Measurements from ENCODE around the gene B3GLCT.

Gene B3GLCT

DNA sequence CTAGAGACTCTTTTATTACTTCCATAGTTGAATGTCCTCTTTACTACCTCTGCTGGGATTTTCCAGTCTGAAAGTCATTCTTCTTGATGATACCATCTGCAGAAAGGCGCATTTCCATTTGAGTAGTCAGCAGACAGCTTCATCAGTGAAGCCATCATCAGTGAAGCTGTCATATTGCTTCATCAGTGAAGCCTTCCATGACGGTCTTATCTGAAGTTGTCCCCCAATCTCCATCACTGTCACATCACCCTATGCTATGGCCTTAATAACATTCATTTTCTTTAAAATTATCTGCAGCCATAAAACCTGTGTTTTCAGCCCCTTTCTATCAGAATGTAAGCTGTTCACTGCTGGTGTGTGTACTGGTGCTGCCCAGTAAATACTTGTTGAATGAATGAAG, 151.6 kb downstream of the B3GLCT start:
- no peak for DNase-seq (ENCODE audit: low read depth)

DNA sequence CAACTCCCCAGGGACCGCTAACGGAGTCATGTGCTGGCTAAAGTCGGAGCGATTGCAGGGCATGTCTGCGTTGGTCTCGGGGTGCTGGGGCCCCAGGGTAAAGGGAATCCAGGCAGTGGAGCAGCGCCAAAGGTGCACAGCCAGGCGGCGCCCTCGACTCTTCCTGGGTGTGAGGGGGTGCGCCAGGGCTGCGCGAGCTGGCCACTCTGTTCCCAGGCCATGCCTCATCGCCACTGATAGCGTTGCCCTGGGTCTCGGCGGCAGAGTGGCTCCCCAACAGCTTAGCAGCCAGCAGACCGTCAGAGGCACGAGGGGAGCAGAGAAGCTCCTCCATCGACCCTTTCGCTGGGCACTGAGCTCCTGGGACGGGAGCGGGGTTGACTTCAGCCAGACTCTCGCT, 152.7 kb downstream of the B3GLCT start:
- DNase-seq (ENCODE audit: low read depth): no peak

DNA sequence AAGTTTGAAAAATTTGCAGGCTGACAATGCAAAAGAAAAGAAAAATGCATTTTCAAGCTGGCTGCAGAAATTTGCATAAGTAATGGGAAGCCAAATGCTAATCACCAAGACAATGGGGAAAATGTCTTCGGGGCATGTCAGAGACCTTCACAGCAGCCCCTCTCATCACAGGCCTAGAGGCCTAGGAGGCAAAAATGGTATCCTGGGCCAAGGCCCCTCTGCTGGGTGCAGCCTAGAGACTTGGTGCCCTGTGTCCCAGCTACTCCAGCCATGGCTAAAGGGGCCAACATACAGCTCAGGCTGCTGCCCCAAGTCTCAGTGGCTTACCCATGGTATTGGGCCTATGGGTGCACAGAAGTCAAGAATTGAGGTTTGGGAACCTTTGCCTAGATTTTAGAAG, 155.2 kb downstream of the B3GLCT start:
- no peak for DNase-seq (ENCODE audit: low read depth)

DNA sequence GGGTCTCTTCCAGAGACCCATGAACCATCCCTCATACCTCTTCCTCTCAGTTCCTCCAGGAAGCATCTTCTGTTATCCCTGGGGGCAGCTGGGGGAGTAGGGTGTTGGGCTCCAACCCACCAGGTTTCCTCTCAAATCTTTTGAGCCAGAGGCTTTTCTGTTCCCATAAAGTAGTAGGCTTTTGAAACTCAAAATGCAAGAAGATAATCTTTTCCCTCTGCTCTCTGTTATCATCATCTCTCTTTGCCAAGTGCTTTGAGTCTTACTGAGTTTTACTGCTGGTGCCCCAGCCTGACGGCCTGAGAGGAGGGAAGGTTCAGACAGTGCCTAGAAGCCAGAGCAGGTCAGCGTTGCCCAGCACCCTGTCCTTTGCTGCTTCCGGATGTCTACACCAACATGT, 157.2 kb downstream of the B3GLCT start:
- DNase-seq (ENCODE audit: low read depth): no peak

- DNase-seq (ENCODE audit: low read depth): no peak
Observed at GRCh38 chr13:31357581-31357980, 157.8 kb downstream of the B3GLCT start.

DNA sequence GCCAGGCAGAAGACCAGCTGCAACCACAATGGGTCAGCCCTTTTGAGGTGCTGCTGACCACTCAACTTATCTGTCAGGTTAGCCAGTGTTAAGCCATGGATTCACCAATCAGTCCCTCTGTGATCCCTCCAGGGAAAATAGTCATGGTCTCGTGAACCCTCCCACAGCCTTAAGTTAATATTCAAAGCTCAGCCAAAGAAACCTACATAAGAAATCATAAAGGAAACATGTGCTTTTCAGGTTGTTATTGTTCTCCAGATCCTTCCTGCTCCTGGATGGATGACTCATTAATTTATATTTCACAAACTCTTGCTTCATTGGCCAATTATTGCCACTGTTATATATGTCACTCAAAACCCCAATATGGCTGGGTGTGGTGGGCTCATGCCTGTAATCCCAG, 161.9 kb downstream of the B3GLCT start:
- no peak for DNase-seq (ENCODE audit: low read depth)

DNA sequence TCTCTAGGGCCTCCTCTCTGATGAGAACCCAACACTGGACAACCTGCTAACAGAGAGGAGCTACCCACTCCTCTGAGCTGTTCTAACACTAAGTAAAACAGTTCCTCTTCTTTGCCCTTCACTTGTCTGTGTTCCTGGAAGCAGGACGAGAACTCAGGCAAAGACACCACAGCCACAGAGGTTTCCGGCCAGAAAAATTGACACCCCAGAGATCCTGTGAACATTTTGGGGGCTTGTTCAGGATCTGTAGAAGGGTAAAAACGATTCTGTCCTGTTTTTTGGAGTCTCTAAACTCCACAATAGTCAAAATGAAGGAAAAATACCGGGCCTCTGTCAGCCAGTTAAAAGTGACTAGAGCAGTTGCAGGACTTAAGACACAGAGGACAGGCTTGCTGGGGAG, 165.9 kb downstream of the B3GLCT start:
- DNase-seq (ENCODE audit: low read depth): no peak

DNA sequence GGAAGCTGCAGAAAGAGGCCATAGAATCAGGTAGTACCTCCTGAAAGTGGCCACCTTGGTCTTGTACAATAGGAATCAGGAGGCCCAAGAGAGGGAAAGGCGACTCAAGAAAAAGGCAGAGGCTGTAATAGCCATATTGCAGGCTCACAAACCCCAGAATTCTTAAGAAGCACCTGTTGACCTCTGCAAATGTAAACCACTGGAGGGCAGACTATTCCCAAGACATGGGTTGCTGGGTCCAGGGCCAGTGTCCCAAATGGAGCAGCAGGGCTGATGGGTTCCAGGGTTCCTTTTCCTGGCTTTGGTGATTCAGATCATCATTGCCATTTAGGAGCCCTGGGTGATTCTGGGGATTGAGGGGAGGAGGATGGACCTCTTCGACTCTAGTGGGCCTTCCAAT, 167.6 kb downstream of the B3GLCT start:
- no peak for DNase-seq (ENCODE audit: low read depth)

DNA sequence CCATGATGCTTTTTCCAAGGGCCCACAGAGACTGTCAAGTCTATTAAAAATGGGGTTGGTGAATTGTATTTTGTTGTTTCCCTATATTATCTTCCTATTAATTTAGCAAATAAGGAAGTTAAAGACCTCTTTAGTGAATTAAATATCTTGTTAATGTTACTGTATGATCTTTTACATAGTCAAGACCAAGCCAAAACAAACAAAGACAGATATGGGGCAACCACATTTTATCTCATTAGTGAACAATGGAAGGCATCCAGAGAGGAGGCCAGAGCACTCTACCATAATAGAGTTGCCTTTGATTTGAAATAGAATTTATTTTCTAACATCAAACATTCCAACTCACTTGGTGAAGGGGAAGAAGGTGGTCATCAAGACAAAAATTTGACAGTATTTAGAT, 169.4 kb downstream of the B3GLCT start:
- DNase-seq (ENCODE audit: low read depth): no peak

GRCh38 chr13:31372454-31372853, 172.7 kb downstream of the B3GLCT start:
- DNase-seq (ENCODE audit: low read depth): no peak

- no peak for DNase-seq (ENCODE audit: low read depth)
Observed at GRCh38 chr13:31374682-31375081, 174.9 kb downstream of the B3GLCT start.

DNA sequence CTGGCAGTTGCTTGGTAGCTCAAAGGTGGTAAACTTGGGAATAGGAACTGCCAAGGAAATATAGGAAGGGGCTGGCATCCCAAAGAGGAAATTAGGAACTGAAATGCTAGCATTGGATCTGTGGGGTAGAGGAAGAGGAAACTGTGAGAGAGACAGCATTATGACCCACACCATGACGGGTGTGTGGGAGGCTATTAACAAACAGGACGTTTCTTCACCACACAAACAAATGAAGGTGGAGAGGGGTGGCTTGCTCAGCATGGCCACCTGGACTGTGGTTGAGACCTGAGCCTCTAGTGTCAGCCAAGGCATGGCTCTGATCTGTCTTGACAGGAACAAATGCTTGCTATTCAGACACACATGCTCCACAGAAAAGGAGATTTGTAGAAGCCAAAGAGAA, 178.2 kb downstream of the B3GLCT start:
- DNase-seq (ENCODE audit: low read depth): no peak

- DNase-seq (ENCODE audit: low read depth): no peak
Observed at GRCh38 chr13:31380715-31381114, 180.9 kb downstream of the B3GLCT start.
